ENCODE results near the gene TMSB10. TPM values are rescaled to one million over a fixed set of nuclear protein-coding genes. Genes with fewer than 3 reads are reported as not detected.

The TMSB10 gene
- total RNA-seq (2014; rRNA removed; shearing (Covaris generic)) (3,621 and 4,663 TPM in 2 replicates), polyA plus RNA-seq (2016; fragmentation: Nextera tagmentation; extraction: Ambion mirVana) (6,241 and 6,275 TPM in 2 replicates)

DNA sequence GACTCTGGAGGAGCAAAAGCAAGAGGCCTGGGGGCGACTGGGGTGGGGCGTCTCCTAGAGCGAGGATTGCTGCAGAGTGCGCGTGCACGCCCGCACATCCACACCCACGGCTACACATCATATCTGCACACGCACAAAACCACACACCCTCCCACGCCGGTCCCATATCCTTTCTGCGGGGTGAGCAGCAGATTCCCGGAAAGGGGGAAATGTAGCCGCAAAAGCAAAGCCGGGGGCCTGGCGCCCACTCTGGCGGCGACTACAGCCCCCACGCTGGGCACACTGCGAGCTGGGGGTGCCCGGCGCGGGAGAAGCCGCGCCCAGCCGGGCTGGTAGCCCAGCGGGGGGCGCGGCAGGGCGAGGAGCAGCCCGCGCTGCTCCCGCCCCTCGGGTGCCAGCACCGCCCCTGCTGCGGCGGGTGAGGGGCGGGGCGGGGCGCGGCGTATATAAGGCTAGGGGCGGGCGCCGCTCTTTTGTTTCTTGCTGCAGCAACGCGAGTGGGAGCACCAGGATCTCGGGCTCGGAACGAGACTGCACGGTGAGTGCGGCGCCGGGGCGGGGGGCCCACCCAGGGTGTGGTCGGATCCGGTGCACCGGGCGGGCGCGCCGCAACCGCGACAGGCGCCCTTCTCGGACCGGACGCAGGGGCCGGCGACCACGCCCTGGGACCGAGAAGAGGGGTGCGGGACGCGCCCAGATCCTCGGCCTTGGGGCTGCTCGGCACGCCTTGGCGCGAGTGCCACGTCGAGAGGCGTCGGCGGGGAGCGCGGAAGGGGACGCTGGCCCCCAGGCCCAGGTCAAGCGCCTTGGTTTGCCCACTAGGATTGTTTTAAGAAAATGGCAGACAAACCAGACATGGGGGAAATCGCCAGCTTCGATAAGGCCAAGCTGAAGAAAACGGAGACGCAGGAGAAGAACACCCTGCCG, at the start of gene TMSB10:
Gene TMSB10, plus strand, starts transcription at position 476 of the 927 bp plus-strand sequence.
- WGBS, 2 experiments (ENCODE audit: low coverage in 1 of 2, low lambda C conversion rate in 2 of 2, missing lambda C conversion rate in 2 of 2): 1 to 2% methylated on average over 53 to 76 of the region's 94 CpGs
- in situ Hi-C loops (cut with MboI): no loop called here
- peak within 1 kb of the TSS; percentile 90 for H3K4me2 ChIP-seq (ENCODE audit: unreplicated experiment)

DNA sequence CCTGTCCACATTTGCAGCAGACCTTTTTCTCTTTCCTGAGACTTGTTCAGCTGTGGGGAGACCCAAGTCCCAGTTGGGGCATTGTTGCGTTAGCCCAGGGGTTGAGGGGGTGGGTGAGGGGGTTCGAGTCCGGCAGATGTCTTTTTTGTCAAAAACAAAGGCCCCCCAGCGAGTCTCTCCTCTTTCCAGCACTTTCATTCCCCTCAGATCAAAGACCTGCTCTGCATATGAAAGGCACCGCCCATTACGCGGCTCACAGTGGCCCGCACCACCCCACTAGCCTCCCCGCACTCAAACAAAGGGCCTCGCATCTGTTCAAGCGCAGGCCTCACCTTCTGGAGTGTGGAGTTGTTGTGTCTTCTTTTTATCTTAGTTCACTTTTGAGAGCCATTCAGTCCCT, 49.7 kb upstream of the TMSB10 start:
- WGBS, 2 experiments (ENCODE audit: low coverage in 1 of 2, low lambda C conversion rate in 2 of 2, missing lambda C conversion rate in 2 of 2): 44 to 61% methylated on average over 9 to 11 of the region's 11 CpGs
- H3F3A ChIP-seq (ENCODE audit: insufficient read depth): no peaks in the 10 kb centered on the region
- H3K4me1 ChIP-seq (ENCODE audit: insufficient read depth): no peaks in the 10 kb centered on the region
- TF ChIP-seq EZH2phosphoT487 (IDR thresholded peaks at IDR 0.05; ENCODE audit: insufficient read depth, low read depth) (no peak), EZH2 (IDR thresholded peaks at IDR 0.05; ENCODE audit: insufficient read depth, poor library complexity, severe bottlenecking) (no peak)
- H3K4me3 ChIP-seq: no peak overlapping the region
- no peak overlapping the region for H2AFZ ChIP-seq
- no peak overlapping the region for H3K4me2 ChIP-seq (ENCODE audit: unreplicated experiment)
- H3K27ac ChIP-seq: no peak overlapping the region
- H4K20me1 ChIP-seq (ENCODE audit: insufficient read depth): no peaks in the 10 kb centered on the region
- no peaks in the 10 kb centered on the region for H3K9me2 ChIP-seq (ENCODE audit: insufficient read depth)
- in situ Hi-C loops (cut with MboI): loop anchor here (25.0 kb wide), 1 partner anchor 518 kb away; no protein-coding TSS in a partner anchor
- no peaks in the 10 kb centered on the region for H3K79me2 ChIP-seq (ENCODE audit: insufficient read depth)
- DNase-seq: no peak
- no peaks in the 10 kb centered on the region for H3K36me3 ChIP-seq (ENCODE audit: low read depth)
- H3K27me3 ChIP-seq (replicated peaks; ENCODE audit: insufficient read depth): no peaks in the 10 kb centered on the region
- H3K9ac ChIP-seq: no peak overlapping the region
- H3K9me3 ChIP-seq (ENCODE audit: low read depth): no peaks in the 10 kb centered on the region

More for the DNA sequence above, at the start of gene TMSB10:
- no peaks in the 10 kb centered on the region for H3K9me3 ChIP-seq (ENCODE audit: low read depth)
- H3K4me1 ChIP-seq (ENCODE audit: insufficient read depth): 0 out of 2 replicates have a peak, but pooled peaks cover 4% of the 10 kb centered on the region
- no peaks in the 10 kb centered on the region for H3K27me3 ChIP-seq (replicated peaks; ENCODE audit: insufficient read depth)
- H2AFZ ChIP-seq: peak within 1 kb of the TSS; percentile 73
- DNase-seq: peak; percentile 93
- TF ChIP-seq EZH2 (IDR thresholded peaks at IDR 0.05; ENCODE audit: insufficient read depth, poor library complexity, severe bottlenecking): no peak
- peaks cover 15% of the 10 kb centered on the region for H3K79me2 ChIP-seq (ENCODE audit: insufficient read depth)
- H3K27ac ChIP-seq: peak within 1 kb of the TSS; percentile 79
- peaks cover 47% of the 10 kb centered on the region for H3F3A ChIP-seq (ENCODE audit: insufficient read depth)
- no peaks in the 10 kb centered on the region for H3K9me2 ChIP-seq (ENCODE audit: insufficient read depth)
- peak within 1 kb of the TSS; percentile 95 for H3K4me3 ChIP-seq
- no peaks in the 10 kb centered on the region for H4K20me1 ChIP-seq (ENCODE audit: insufficient read depth)
- peaks cover 9% of the 10 kb centered on the region for H3K36me3 ChIP-seq (ENCODE audit: low read depth)
- H3K9ac ChIP-seq: peak within 1 kb of the TSS; percentile 96

DNA sequence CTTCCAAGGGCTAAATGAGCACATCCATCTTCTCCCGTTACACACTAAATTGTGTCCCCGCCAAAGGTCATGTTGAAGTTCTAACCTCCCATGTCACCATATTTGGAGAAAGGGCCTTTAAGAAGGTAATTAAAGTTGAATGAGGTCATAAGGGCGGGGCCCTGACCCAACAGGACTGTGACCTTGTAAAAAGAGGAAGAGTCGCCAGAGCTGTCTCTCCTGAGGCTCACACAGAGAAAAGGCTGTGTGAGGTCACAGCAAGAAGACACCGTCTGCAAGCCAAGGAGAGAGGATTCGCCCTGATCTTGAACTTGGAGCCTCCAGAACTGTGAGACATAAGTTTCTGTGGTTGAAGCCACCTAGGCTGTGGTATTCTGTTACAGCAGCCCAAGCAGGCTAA, 48.7 kb upstream of the TMSB10 start:
- in situ Hi-C loops (cut with MboI): loop anchor here (25.0 kb wide), 1 partner anchor 519 kb away; no protein-coding TSS in a partner anchor
- H3F3A ChIP-seq (ENCODE audit: insufficient read depth): no peaks in the 10 kb centered on the region
- TF ChIP-seq EZH2phosphoT487 (IDR thresholded peaks at IDR 0.05; ENCODE audit: insufficient read depth, low read depth) (no peak), EZH2 (IDR thresholded peaks at IDR 0.05; ENCODE audit: insufficient read depth, poor library complexity, severe bottlenecking) (no peak)
- no peaks in the 10 kb centered on the region for H4K20me1 ChIP-seq (ENCODE audit: insufficient read depth)
- H3K4me1 ChIP-seq (ENCODE audit: insufficient read depth): no peaks in the 10 kb centered on the region
- H3K27ac ChIP-seq: no peak overlapping the region
- H3K36me3 ChIP-seq (ENCODE audit: low read depth): no peaks in the 10 kb centered on the region
- no peaks in the 10 kb centered on the region for H3K79me2 ChIP-seq (ENCODE audit: insufficient read depth)
- WGBS, 2 experiments (ENCODE audit: low coverage in 1 of 2, low lambda C conversion rate in 2 of 2, missing lambda C conversion rate in 2 of 2): 95 to 96% methylated on average over 6 of the region's 6 CpGs
- no peaks in the 10 kb centered on the region for H3K9me2 ChIP-seq (ENCODE audit: insufficient read depth)
- no peak overlapping the region for H2AFZ ChIP-seq
- H3K4me2 ChIP-seq (ENCODE audit: unreplicated experiment): no peak overlapping the region
- no peaks in the 10 kb centered on the region for H3K27me3 ChIP-seq (replicated peaks; ENCODE audit: insufficient read depth)
- no peaks in the 10 kb centered on the region for H3K9me3 ChIP-seq (ENCODE audit: low read depth)
- no peak for DNase-seq
- H3K4me3 ChIP-seq: no peak overlapping the region
- no peak overlapping the region for H3K9ac ChIP-seq

DNA sequence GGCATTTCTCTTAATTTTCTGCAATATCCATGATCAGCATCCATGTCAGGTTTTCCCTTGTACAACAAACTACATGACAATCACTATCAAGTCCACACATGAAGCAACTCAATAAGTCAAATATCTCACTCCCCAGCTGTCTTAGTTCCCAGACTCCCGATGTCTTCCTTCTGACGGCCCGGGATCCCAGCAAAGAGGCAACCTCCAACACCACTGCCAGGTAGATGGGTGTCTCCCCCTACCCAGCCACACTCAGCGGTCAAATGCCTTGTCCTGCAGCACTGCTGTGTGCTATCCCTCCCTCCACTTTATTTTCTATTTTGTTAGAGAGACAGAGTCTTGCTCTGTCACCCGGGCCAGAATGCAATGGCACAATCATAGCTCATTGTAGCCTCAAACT, 47.9 kb upstream of the TMSB10 start:
- Histone ChIP-seq H3K4me2 (ENCODE audit: unreplicated experiment) (no peak overlapping the region), H3K27me3 (replicated peaks; ENCODE audit: insufficient read depth) (no peaks in the 10 kb centered on the region), H3K9me2 (ENCODE audit: insufficient read depth) (no peaks in the 10 kb centered on the region), H3K79me2 (ENCODE audit: insufficient read depth) (no peaks in the 10 kb centered on the region), H3K9ac (no peak overlapping the region), H3F3A (ENCODE audit: insufficient read depth) (no peaks in the 10 kb centered on the region), H2AFZ (no peak overlapping the region), H3K9me3 (ENCODE audit: low read depth) (no peaks in the 10 kb centered on the region), H3K4me1 (ENCODE audit: insufficient read depth) (no peaks in the 10 kb centered on the region), H3K4me3 (no peak overlapping the region), H3K36me3 (ENCODE audit: low read depth) (no peaks in the 10 kb centered on the region), H3K27ac (no peak overlapping the region), H4K20me1 (ENCODE audit: insufficient read depth) (no peaks in the 10 kb centered on the region)
- TF ChIP-seq EZH2 (IDR thresholded peaks at IDR 0.05; ENCODE audit: insufficient read depth, poor library complexity, severe bottlenecking) (no peak), EZH2phosphoT487 (IDR thresholded peaks at IDR 0.05; ENCODE audit: insufficient read depth, low read depth) (no peak)
- WGBS, 2 experiments (ENCODE audit: low coverage in 1 of 2, low lambda C conversion rate in 2 of 2, missing lambda C conversion rate in 2 of 2): 92 to 97% methylated on average over 5 of the region's 5 CpGs
- no peak for DNase-seq
- in situ Hi-C loops (cut with MboI): loop anchor here (25.0 kb wide), 1 partner anchor 520 kb away; no protein-coding TSS in a partner anchor
